Measurements from ENCODE around the gene GBF1. TPM values are rescaled to one million over a fixed set of nuclear protein-coding genes. Genes with fewer than 3 reads are reported as not detected.

The GBF1 gene, protein sequence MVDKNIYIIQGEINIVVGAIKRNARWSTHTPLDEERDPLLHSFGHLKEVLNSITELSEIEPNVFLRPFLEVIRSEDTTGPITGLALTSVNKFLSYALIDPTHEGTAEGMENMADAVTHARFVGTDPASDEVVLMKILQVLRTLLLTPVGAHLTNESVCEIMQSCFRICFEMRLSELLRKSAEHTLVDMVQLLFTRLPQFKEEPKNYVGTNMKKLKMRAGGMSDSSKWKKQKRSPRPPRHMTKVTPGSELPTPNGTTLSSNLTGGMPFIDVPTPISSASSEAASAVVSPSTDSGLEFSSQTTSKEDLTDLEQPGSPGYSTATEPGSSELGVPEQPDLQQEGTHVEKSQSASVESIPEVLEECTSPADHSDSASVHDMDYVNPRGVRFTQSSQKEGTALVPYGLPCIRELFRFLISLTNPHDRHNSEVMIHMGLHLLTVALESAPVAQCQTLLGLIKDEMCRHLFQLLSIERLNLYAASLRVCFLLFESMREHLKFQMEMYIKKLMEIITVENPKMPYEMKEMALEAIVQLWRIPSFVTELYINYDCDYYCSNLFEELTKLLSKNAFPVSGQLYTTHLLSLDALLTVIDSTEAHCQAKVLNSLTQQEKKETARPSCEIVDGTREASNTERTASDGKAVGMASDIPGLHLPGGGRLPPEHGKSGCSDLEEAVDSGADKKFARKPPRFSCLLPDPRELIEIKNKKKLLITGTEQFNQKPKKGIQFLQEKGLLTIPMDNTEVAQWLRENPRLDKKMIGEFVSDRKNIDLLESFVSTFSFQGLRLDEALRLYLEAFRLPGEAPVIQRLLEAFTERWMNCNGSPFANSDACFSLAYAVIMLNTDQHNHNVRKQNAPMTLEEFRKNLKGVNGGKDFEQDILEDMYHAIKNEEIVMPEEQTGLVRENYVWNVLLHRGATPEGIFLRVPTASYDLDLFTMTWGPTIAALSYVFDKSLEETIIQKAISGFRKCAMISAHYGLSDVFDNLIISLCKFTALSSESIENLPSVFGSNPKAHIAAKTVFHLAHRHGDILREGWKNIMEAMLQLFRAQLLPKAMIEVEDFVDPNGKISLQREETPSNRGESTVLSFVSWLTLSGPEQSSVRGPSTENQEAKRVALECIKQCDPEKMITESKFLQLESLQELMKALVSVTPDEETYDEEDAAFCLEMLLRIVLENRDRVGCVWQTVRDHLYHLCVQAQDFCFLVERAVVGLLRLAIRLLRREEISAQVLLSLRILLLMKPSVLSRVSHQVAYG (N-terminal part only)
- total RNA-seq (2013; cell fraction: nucleolus; rRNA removed): 47.9 and 50.1 TPM in 2 replicates
- 21.4 and 23.0 TPM in 2 replicates for total RNA-seq (2014; rRNA removed)
- total RNA-seq (2014; rRNA removed; fragmentation: Illumina TruSeq; extraction: Trizol): 13.3 and 13.8 TPM in 2 replicates
- 38.8 and 42.0 TPM in 2 replicates for total RNA-seq (2021)
- polyA plus RNA-seq (2011; ENCODE audit: low read depth): 23.0 TPM
- 6.5 and 20.7 TPM in 2 replicates for polyA plus RNA-seq (2011; rRNA removed)
- polyA plus RNA-seq (2011; cell fraction: cytosol; rRNA removed): 15.0 and 20.8 TPM in 2 replicates
- 46.7 and 52.1 TPM in 2 replicates for polyA plus RNA-seq (2011; cell fraction: nucleus; rRNA removed)
- 29.0 and 31.0 TPM in 2 replicates for polyA plus RNA-seq (2012)
- 25.5 and 30.4 TPM in 2 replicates for polyA plus RNA-seq (2014; fragmentation: Illumina TruSeq; extraction: Trizol)
- polyA plus RNA-seq (2014; fragmentation: Nextera tagmentation; extraction: Ambion mirVana): 1 to 10 TPM in 1 of 2 experiments, under 1 TPM in 1; 0.82 to 1.2 TPM
- polyA plus RNA-seq (2014; rRNA removed): 19.6 and 24.3 TPM in 2 replicates
- polyA plus RNA-seq (2016; fragmentation: Nextera tagmentation; extraction: Ambion mirVana): 10 to 100 TPM; 29.5 to 35.6 TPM
- polyA minus RNA-seq (2011; rRNA and poly(A)+ RNA removed): 30.3 and 46.3 TPM in 2 replicates
- 16.7 and 19.4 TPM in 2 replicates for polyA minus RNA-seq (2011; cell fraction: cytosol; rRNA and poly(A)+ RNA removed)
- polyA minus RNA-seq (2011; cell fraction: nucleus; rRNA and poly(A)+ RNA removed): 38.2 and 44.3 TPM in 2 replicates
- Bru-seq, nascent RNA: percentile 82 among the genes with signal in this experiment
- BruChase-seq, experiment 1, labeled RNA remaining after a 6-hour chase: percentile 83 among the genes with signal in this experiment
- percentile 83 among the genes with signal in this experiment for BruChase-seq, experiment 2, labeled RNA remaining after a 2-hour chase
- long read RNA-seq, experiment 1, partial matches to known transcripts: 4 of 6 reads
- long read RNA-seq, experiment 1, other reads (novel, unspliced or antisense): 2 of 6 reads
- long read RNA-seq, experiment 2, partial matches to known transcripts: 52 of 81 reads
- long read RNA-seq, experiment 2, other reads (novel, unspliced or antisense): 29 of 81 reads

DNA sequence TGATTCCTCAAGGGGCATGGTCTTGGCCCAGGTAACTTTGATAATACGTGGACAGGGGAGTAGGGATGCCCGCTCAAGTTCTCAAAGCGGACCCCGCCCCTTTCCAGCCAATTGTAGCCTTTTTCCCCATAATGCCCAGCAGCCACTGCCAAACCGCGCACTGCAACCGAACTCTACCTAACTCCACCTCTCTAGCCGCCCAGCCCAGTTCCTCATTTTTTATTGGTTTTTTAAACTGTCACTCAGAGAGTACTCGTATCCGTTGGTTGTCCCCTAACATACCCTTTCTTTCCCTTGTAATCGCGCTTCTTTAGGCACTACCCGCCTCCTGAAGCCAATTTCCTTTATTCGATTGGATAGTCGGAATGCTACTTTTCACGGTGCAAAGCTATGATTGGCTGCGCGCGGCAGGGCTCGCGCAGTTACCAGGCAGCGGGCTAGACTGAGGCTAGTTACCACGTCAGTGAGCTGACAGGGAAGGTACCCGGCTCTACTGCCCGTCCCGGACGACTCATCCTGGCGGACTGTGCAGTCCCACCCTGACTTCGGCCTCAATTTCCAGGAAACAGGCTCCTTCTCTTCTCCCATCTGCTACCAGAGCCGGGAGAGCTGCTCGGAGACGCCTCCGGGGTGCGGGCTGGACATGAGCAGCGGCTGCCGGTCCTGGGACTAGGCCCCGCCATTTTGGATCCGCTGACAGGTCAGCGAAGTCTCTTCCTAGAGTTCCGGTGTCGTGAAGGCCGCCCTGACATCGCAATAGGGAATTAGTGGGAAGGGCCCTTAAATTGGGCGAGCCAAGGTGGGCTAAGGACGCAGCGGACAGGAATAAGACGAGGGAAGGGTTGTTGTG is at the start of gene GBF1:
Gene GBF1 (plus strand): TSS at position 451 of the 850 bp plus-strand sequence. CDS start 13,407 bp downstream, outside the sequence.
- WGBS (ENCODE audit: insufficient coverage, insufficient replicate concordance, low lambda C conversion rate, missing lambda C conversion rate): under 1% methylated on average over 47 of the region's 47 CpGs
- peak within 1 kb of the TSS; percentile 97 for H3K4me2 ChIP-seq (ENCODE audit: control insufficient read depth, insufficient read depth)
- no peaks in the 10 kb centered on the region for H3K36me3 ChIP-seq (ENCODE audit: control insufficient read depth in 2 of 2, insufficient read depth in 2 of 2, low read length in 1 of 2)
- H4K20me1 ChIP-seq (ENCODE audit: control insufficient read depth, insufficient read depth): no peaks in the 10 kb centered on the region
- DNase-seq (ENCODE audit: low read depth, low spot score): peak; percentile 100
- peak; percentile 99 for FAIRE-seq
- peak within 1 kb of the TSS; percentile 98 for H2AFZ ChIP-seq (ENCODE audit: control insufficient read depth, low read depth, low read length)
- peaks cover 4% of the 10 kb centered on the region; the same call in 1 of the 2 replicates for H3K4me1 ChIP-seq (ENCODE audit: control insufficient read depth, insufficient read depth, low read length)
- H3K9ac ChIP-seq (ENCODE audit: control insufficient read depth, insufficient read depth, low read length): peak within 1 kb of the TSS; percentile 90
- POLR2A ChIA-PET: interaction anchor here (0.5 to 1.2 kb wide), 11 partner anchors 14 to 257 kb away, joined by 3 to 5 read pairs (median 3); partner anchors contain the start of genes ACTR1A, CUEDC2, NFKB2 and NOLC1
- peaks cover 3 to 9% of the 10 kb centered on the region in 2 experiments for H3K27me3 ChIP-seq (replicated peaks in 1 of 2; ENCODE audit: control insufficient read depth in 2 of 2, insufficient read depth in 2 of 2, low read length in 1 of 2)
- peaks cover 48% of the 10 kb centered on the region for H3K79me2 ChIP-seq (ENCODE audit: control insufficient read depth, insufficient read depth, low read length)
- BruUV-seq (replicated peaks): no TSS peak
- in situ Hi-C loops (cut with MboI) (no loop called here), intact Hi-C loops (cut with micrococcal nuclease; ENCODE audit: unreplicated experiment) (no loop called here)
- SMC1A ChIA-PET (ENCODE audit: uncharacterized antibody, unreplicated experiment): interaction anchor here (0.5 to 2.3 kb wide), 8 partner anchors 14 to 302 kb away, joined by 3 to 7 read pairs (median 4); no protein-coding TSS in a partner anchor
- RAD21 ChIA-PET (ENCODE audit: unreplicated experiment): interaction anchor here (1.5 to 2.5 kb wide), 3 partner anchors 15 to 150 kb away, joined by 3 to 15 read pairs (median 14); partner anchors contain the start of gene NFKB2
- peak within 1 kb of the TSS; percentile 88 for H3K27ac ChIP-seq (ENCODE audit: control insufficient read depth, insufficient read depth)
- ATAC-seq: peak; percentile 94
- CTCF ChIA-PET: interaction anchor here (0.8 to 5.1 kb wide), 6 partner anchors 9 to 148 kb away, joined by 3 to 45 read pairs (median 12); no protein-coding TSS in a partner anchor
- peak within 1 kb of the TSS; percentile 86 for H3K4me3 ChIP-seq
- H3K9me3 ChIP-seq (replicated peaks; ENCODE audit: control insufficient read depth, insufficient read depth, low read length): no peaks in the 10 kb centered on the region
- TF ChIP-seq, protein P1, sequence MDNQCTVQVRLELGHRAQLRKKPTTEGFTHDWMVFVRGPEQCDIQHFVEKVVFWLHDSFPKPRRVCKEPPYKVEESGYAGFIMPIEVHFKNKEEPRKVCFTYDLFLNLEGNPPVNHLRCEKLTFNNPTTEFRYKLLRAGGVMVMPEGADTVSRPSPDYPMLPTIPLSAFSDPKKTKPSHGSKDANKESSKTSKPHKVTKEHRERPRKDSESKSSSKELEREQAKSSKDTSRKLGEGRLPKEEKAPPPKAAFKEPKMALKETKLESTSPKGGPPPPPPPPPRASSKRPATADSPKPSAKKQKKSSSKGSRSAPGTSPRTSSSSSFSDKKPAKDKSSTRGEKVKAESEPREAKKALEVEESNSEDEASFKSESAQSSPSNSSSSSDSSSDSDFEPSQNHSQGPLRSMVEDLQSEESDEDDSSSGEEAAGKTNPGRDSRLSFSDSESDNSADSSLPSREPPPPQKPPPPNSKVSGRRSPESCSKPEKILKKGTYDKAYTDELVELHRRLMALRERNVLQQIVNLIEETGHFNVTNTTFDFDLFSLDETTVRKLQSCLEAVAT (IDR thresholded peaks at IDR 0.05): no peak
- TF ChIP-seq JUND (IDR thresholded peaks at IDR 0.05; ENCODE audit: low read depth, low read length): no peak
- TF ChIP-seq SREBF1 (IDR thresholded peaks at IDR 0.05; ENCODE audit: low read length): no peak
- TF ChIP-seq HCFC1 (IDR thresholded peaks at IDR 0.05; ENCODE audit: low read length): peak; percentile 42
- peak; percentile 59 for TF ChIP-seq RUNX3 (IDR thresholded peaks at IDR 0.05; ENCODE audit: low read length)
- peak; percentile 77; the same call in 1 of the 2 replicates for TF ChIP-seq SMAD5 (IDR thresholded peaks at IDR 0.05; ENCODE audit: low read depth)
- peak; percentile 62 for TF ChIP-seq MTA2 (IDR thresholded peaks at IDR 0.05; ENCODE audit: low read depth)
- peak; percentile 94 for TF ChIP-seq CREB1 (IDR thresholded peaks at IDR 0.05; ENCODE audit: low read depth)
- TF ChIP-seq BMI1 (IDR thresholded peaks at IDR 0.05; ENCODE audit: borderline replicate concordance): 0 out of 2 replicates have a peak, but pooled peaks have one; percentile 16
- peak; percentile 88 for TF ChIP-seq NFYB (IDR thresholded peaks at IDR 0.05; ENCODE audit: insufficient read depth, low read depth, low read length)
- 0 out of 2 replicates have a peak, but pooled peaks have one; percentile 43 for TF ChIP-seq RCOR1 (conservative IDR thresholded peaks at IDR 0.05; ENCODE audit: low read depth, low read length)
- TF ChIP-seq POLR2A (IDR thresholded peaks at IDR 0.05; ENCODE audit: low read depth, low read length): peak; percentile 99
- TF ChIP-seq NBN (IDR thresholded peaks at IDR 0.05): peak; percentile 62; the same call in 1 of the 2 replicates
- TF ChIP-seq RFX5 (IDR thresholded peaks at IDR 0.05; ENCODE audit: low read depth, low read length): peak; percentile 92

Measured in GM12878 (cell line).